ENCODE data around the gene MAML2.

MAML2 gene

DNA sequence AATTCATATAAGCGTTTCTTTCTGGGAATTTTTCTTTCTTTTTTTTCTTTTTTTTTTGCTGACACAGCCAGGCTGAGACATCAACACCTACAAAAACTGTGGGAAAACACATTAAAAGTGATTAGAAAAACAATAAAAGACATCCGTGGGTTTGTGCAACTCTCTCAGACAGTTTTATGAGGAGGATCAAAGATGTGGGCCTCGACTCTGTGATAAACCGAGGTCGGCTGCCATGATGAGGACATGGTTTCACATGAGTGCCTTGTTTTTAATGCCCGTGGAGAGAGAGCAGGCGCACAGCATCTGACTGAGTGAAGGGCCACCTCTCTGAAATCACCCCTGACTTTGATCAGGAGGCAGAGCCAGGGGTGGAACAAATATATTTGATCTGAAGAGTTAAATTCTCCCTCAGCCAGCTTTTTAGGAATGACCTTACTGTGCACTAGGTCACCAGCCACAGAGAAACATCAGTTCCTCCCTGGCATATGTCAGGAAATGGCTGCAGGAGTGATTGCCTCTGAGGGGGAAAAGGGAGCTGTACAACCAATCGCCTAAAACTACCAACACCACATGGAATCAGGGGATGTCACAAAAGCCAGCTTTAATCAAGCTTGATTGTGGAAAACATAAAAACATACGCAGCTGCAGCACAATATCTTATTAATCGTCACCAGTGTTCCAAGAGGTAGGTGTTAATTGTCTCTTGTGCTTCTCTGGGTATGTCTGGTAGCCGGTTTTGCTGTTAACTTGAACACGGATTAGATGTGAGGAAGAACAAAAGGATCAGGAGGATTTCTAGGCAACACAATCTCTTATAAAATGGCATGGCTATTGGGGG is 164.7 kb downstream of the MAML2 start:
- DNase-seq (ENCODE audit: insufficient read length, low spot score), result no peak
- FAIRE-seq, result peak; percentile 41
- TF ChIP-seq, protein P1, sequence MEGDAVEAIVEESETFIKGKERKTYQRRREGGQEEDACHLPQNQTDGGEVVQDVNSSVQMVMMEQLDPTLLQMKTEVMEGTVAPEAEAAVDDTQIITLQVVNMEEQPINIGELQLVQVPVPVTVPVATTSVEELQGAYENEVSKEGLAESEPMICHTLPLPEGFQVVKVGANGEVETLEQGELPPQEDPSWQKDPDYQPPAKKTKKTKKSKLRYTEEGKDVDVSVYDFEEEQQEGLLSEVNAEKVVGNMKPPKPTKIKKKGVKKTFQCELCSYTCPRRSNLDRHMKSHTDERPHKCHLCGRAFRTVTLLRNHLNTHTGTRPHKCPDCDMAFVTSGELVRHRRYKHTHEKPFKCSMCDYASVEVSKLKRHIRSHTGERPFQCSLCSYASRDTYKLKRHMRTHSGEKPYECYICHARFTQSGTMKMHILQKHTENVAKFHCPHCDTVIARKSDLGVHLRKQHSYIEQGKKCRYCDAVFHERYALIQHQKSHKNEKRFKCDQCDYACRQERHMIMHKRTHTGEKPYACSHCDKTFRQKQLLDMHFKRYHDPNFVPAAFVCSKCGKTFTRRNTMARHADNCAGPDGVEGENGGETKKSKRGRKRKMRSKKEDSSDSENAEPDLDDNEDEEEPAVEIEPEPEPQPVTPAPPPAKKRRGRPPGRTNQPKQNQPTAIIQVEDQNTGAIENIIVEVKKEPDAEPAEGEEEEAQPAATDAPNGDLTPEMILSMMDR (IDR thresholded peaks at IDR 0.05; ENCODE audit: insufficient read depth, missing control alignments), result no peak

DNA sequence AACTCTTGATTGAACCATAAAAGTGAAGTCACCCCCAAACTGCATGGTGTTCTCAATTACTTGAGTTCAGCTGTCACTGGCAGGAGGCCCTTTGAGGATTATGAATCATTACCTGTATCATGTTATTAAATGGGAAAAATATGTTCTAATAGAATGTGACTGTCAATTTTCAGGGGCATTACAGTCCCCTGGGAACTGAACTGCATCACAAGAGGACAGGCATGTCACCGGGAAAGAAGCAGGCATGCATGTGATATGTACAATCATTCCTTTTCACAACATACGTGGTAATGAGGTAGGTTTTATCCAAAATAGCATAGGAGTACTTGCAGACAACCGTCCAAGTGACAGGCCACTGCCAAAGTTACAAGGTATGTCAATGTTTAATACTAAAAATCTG is 165.8 kb downstream of the MAML2 start:
- TF ChIP-seq, protein P1 (IDR thresholded peaks at IDR 0.05; ENCODE audit: insufficient read depth, missing control alignments), result no peak
- FAIRE-seq (no peak), DNase-seq (ENCODE audit: insufficient read length, low spot score) (no peak)

DNA sequence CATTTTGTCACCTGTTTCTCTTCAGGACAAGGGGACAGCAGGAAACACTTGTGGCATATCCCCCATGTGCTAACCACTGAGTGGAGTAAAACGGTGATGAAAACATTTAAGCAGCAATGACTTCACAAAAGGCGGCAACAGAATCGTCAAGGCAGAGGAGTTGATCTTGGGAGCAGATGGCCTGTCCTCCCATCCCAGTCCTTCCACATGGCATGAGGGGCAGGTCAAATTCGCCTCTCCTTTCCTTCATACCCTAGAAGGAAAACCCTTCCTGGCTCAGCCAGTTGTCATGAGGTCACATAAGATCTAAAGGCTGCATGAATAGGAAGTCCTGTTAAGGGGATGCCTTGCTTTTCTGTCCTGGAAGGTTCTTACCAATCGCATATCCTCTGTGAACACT is 169.1 kb downstream of the MAML2 start:
- FAIRE-seq (no peak), DNase-seq (ENCODE audit: insufficient read length, low spot score) (no peak)
- TF ChIP-seq, protein P1 (IDR thresholded peaks at IDR 0.05; ENCODE audit: insufficient read depth, missing control alignments), result no peak

DNA sequence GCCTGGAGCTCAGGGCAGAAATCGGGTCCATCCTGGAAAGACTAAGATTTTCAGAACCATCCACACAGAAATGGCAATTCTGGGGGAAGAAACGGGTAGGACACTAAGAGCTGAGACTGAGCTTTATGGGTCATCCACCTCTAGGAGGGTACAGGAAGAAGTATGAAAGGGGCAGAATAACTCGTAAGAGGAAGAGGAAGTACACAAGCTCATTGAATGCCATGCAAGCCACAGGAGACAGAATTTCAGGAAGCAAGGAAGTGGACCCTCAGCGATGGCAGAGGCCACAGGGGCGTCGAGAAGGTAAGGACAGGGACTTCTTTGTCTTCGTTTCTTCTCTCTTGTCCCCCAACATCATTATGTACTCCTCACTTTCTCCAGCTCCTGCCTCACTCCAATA is 169.6 kb downstream of the MAML2 start:
- TF ChIP-seq, protein P1 (IDR thresholded peaks at IDR 0.05; ENCODE audit: insufficient read depth, missing control alignments), result no peak
- FAIRE-seq, result no peak
- no peak for DNase-seq (ENCODE audit: insufficient read length, low spot score)

DNA sequence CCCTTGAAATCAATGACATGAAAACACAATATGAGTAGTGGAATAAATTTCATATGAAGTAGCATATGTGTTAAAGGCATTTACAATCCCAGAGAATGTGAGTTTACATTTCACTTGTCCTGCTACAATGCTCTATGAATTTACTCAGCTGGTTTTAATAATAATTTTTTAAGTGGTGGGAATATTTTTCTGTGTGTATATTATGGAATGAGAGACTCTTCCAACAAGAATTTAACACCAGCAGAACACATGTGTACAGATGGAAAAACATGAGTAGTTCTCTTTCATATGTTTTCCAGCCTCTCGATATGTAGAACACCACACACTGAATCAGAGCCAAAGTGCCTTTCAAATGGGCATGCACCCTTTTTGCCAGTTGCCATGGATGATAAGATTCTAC is 170.4 kb downstream of the MAML2 start:
- no peak for FAIRE-seq
- no peak for DNase-seq (ENCODE audit: insufficient read length, low spot score)
- TF ChIP-seq, protein P1 (IDR thresholded peaks at IDR 0.05; ENCODE audit: insufficient read depth, missing control alignments), result no peak

DNA sequence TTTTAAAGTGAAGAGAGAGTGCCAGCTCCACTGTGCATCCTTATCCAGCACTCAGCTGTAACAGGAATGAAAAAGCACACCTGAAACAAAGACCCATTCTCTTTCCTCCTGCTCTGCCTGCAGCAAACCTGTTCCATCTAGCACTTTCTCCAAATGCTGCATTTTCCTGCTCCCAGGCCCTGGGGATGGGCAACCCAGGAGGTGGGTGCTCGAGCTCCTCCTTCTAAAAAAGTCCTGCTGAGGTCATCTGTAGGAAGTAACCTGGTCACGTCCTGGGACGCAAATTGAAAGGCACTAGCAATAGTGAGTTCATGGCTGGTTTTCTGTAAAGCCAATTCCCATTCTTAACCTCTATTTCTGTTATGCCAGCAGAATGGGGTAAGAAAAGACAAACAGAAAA is 173.7 kb downstream of the MAML2 start:
- no peak for DNase-seq (ENCODE audit: insufficient read length, low spot score)
- TF ChIP-seq, protein P1 (IDR thresholded peaks at IDR 0.05; ENCODE audit: insufficient read depth, missing control alignments), result no peak
- no peak for FAIRE-seq

DNA sequence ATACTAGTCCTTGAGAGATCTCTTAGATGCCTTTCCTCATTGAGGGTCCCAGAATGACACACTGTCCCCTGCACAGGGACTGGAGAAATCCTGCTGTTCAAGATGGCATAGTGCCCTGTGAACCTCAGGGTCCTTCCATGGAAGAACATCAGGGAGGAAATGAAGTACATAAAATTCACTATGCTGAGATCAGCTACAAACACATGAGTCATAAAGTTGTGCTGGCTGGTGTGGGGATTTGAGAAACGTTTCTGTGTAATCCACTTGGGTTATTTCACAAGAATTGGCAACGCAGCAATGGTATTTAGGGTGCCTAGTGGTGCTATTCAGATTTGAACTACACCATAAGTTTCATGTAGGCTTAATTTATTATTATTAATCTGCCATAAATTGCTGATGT is 174.4 kb downstream of the MAML2 start:
- TF ChIP-seq, protein P1 (IDR thresholded peaks at IDR 0.05; ENCODE audit: insufficient read depth, missing control alignments), result no peak
- DNase-seq (ENCODE audit: insufficient read length, low spot score) (no peak), FAIRE-seq (no peak)
